SK-N-SH treated with all-trans-retinoic acid at 6 μM for 48 hours (cell line): Measurements from ENCODE around the gene MGLL.

Source experiments
- ATAC-seq: fragments of 200-7000 bp; cut with Tn5 transposase; 3 replicates; pipeline ENCODE4 v1.9.1; 2020; ENCODE audit warnings: mild to moderate bottlenecking, moderate library complexity
- ARNTL ChIP-seq: fragments of 450-650 bp; formaldehyde crosslinking; IDR thresholded peaks from 2 replicates; pipeline ENCODE4 v1.5.0; 2020; ENCODE audit warnings: low read depth, mild to moderate bottlenecking, moderate library complexity, borderline replicate concordance
- BACH2 ChIP-seq: fragments of 250-450 bp; sonication (Bioruptor Pico); IDR thresholded peaks from 2 replicates; pipeline ENCODE4 v1.9.0; 2021; ENCODE audit warnings: mild to moderate bottlenecking, borderline replicate concordance
- CREB5 ChIP-seq: fragments of 250-450 bp; sonication (Bioruptor Pico); IDR thresholded peaks from 2 replicates; pipeline ENCODE4 v1.5.1; 2020; ENCODE audit warnings: low read depth, mild to moderate bottlenecking, moderate library complexity
- CSDC2 ChIP-seq: fragments of 250-450 bp; sonication (Bioruptor Pico); IDR thresholded peaks from 2 replicates; pipeline ENCODE4 v1.5.0; 2020; ENCODE audit warnings: mild to moderate bottlenecking, moderate library complexity
- CSRNP3 ChIP-seq: fragments of 250-450 bp; sonication (Bioruptor Pico); IDR thresholded peaks from 2 replicates; pipeline ENCODE4 v1.5.1; 2021; ENCODE audit warnings: mild to moderate bottlenecking, moderate library complexity
- ESRRG ChIP-seq: fragments of 250-450 bp; sonication (Bioruptor Pico); IDR thresholded peaks from 2 replicates; pipeline ENCODE4 v1.6.1; 2021; ENCODE audit warnings: mild to moderate bottlenecking
- ISL1 ChIP-seq: fragments of 250-450 bp; sonication (Bioruptor Pico); IDR thresholded peaks from 2 replicates; pipeline ENCODE4 v2.1.2; 2022; ENCODE audit warnings: mild to moderate bottlenecking, moderate library complexity
- OSR1 ChIP-seq: fragments of 250-450 bp; sonication (Bioruptor Pico); IDR thresholded peaks from 2 replicates; pipeline ENCODE4 v1.8.0; 2022; ENCODE audit warnings: moderate library complexity, mild to moderate bottlenecking, inconsistent platforms
- POU6F1 ChIP-seq: fragments of 250-450 bp; sonication (Bioruptor Pico); IDR thresholded peaks from 2 replicates; pipeline ENCODE4 v1.8.0; 2021; ENCODE audit warnings: low read depth, mild to moderate bottlenecking, moderate library complexity, borderline replicate concordance
- RARB ChIP-seq: fragments of 250-450 bp; sonication (Bioruptor Pico); IDR thresholded peaks from 2 replicates; pipeline ENCODE4 v1.8.0; 2021; ENCODE audit warnings: mild to moderate bottlenecking, moderate library complexity
- TCF4 ChIP-seq: fragments of 250-450 bp; sonication (Bioruptor Pico); IDR thresholded peaks from 2 replicates; pipeline ENCODE4 v1.8.0; 2021; ENCODE audit warnings: mild to moderate bottlenecking, moderate library complexity, borderline replicate concordance
- TOX ChIP-seq: fragments of 250-450 bp; sonication (Bioruptor Pico); IDR thresholded peaks from 2 replicates; pipeline ENCODE4 v1.8.0; 2021; ENCODE audit warnings: mild to moderate bottlenecking, moderate library complexity, borderline replicate concordance
- TSHZ2 ChIP-seq: fragments of 250-450 bp; sonication (Bioruptor Pico); IDR thresholded peaks from 2 replicates; pipeline ENCODE4 v1.5.0; 2020; ENCODE audit warnings: mild to moderate bottlenecking, moderate library complexity
- ZC3H10 ChIP-seq: fragments of 250-450 bp; sonication (Bioruptor Pico); IDR thresholded peaks from 2 replicates; pipeline ENCODE4 v1.5.1; 2021; ENCODE audit warnings: mild to moderate bottlenecking, moderate library complexity
- ZFP3 ChIP-seq: fragments of 250-450 bp; sonication (Bioruptor Pico); IDR thresholded peaks from 2 replicates; pipeline ENCODE4 v1.5.0; 2020; ENCODE audit warnings: mild to moderate bottlenecking, moderate library complexity
- ZNF565 ChIP-seq: fragments of 450-650 bp; formaldehyde crosslinking; conservative IDR thresholded peaks from 2 replicates; pipeline ENCODE4 v1.5.0; 2020; ENCODE audit warnings: low read depth, mild to moderate bottlenecking, moderate library complexity
- ZNF70 ChIP-seq: fragments of 450-650 bp; formaldehyde crosslinking; IDR thresholded peaks from 2 replicates; pipeline ENCODE4 v1.5.0; 2020; ENCODE audit warnings: mild to moderate bottlenecking, moderate library complexity
- ZNF8 ChIP-seq: fragments of 450-650 bp; formaldehyde crosslinking; IDR thresholded peaks from 2 replicates; pipeline ENCODE4 v1.5.0; 2020; ENCODE audit warnings: mild to moderate bottlenecking, moderate library complexity
- TF ChIP-seq, protein P1 (sequence below): fragments of 250-450 bp; sonication (Bioruptor Pico); IDR thresholded peaks from 2 replicates; pipeline ENCODE4 v1.8.0; 2020; ENCODE audit warnings: mild to moderate bottlenecking, moderate library complexity, borderline replicate concordance

MGLL gene

DNA sequence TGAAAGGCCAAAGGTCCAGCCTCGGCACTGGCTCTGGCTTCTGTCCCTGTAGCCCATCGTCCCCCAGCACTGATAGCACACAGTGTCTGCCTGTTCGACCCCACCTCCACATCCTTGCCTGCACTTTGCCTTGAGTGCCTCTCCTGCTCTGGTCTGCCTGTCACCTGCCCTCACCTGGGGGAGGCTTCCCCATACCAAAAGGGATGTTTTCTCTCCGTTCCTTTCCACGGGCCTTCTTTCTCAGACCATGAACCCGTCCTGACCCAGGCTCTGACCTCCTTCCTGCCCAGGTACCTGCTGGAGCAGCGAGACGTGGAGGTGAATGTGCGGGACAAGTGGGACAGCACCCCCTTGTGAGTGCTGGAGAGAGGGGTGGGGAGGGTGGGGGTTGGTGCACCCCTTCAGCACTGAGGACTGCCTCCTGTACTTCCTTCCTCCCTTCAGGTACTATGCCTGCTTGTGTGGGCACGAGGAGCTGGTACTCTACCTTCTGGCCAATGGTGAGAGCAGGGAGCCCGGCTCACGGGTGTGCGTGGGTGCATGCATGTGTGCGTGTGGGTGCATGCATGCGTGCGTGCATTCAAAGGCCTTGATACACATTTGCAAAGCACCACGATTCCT lies 148.1 kb downstream of the MGLL start (continued):
- TF ChIP-seq, protein P1, sequence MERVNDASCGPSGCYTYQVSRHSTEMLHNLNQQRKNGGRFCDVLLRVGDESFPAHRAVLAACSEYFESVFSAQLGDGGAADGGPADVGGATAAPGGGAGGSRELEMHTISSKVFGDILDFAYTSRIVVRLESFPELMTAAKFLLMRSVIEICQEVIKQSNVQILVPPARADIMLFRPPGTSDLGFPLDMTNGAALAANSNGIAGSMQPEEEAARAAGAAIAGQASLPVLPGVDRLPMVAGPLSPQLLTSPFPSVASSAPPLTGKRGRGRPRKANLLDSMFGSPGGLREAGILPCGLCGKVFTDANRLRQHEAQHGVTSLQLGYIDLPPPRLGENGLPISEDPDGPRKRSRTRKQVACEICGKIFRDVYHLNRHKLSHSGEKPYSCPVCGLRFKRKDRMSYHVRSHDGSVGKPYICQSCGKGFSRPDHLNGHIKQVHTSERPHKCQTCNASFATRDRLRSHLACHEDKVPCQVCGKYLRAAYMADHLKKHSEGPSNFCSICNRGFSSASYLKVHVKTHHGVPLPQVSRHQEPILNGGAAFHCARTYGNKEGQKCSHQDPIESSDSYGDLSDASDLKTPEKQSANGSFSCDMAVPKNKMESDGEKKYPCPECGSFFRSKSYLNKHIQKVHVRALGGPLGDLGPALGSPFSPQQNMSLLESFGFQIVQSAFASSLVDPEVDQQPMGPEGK (CRISPR knock-in tag): no peak
- no peak for TF ChIP-seq ZNF8
- TF ChIP-seq BACH2 (CRISPR knock-in tag): no peak

GRCh38 chr3:127673191-127674100 lies 148.9 kb downstream of the MGLL start:
- TF ChIP-seq CREB5 (CRISPR knock-in tag): no peak
- no peak for TF ChIP-seq ZNF565 (CRISPR knock-in tag)
- TF ChIP-seq ARNTL (CRISPR knock-in tag): no peak
- TF ChIP-seq, all 23 proteins: peak for 0
- ATAC-seq: peak; percentile 67

DNA sequence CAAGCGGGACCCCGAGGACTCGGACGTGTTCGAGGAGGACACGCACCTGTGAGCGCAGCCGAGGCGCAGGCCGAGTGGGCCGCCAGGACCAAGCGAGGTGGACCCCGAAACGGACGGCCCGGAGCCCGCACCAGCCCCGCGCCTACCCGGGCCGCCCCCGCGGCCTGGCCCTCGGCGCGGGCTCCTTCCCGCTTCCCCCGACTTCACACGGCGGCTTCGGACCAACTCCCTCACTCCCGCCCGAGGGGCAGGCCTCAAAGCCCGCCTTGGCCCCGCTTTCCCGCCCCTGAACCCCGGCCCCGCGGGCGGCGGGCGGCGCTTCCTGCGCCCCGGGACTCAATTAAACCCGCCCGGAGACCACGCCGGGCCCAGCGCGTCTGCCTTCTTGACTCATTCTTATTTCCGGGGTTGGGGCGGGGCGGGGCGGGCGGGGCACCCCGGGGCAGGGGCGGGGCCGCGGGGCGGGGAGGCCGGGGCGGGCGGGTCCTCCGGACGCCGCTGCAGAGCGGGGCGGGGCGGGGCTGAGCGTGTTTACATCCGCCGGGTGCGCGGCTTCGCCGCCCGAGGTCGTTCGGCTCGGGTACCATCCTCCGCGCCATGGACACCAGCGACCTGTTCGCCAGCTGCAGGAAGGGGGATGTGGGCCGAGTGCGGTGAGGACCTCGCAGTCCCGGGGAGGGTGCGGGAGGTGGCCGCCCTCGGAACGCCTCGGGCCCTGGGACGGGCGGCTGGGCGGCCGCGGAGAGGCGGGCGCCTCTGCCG lies 149.7 kb downstream of the MGLL start, which contains the start of gene ABTB1:
Gene ABTB1 (plus strand): TSS at position 524 of the 762 bp plus-strand sequence. CDS start 74 bp downstream, at position 598.
- peak; percentile 86 for ATAC-seq
- TF ChIP-seq OSR1 (CRISPR knock-in tag): no peak
- no peak for TF ChIP-seq POU6F1
- TF ChIP-seq ZNF70 (CRISPR knock-in tag): no peak
- no peak for TF ChIP-seq BACH2 (CRISPR knock-in tag)
- TF ChIP-seq CSDC2 (CRISPR knock-in tag): no peak
- TF ChIP-seq ZNF565 (CRISPR knock-in tag): no peak
- no peak for TF ChIP-seq TOX (CRISPR knock-in tag)
- no peak for TF ChIP-seq TSHZ2 (CRISPR knock-in tag)
- no peak for TF ChIP-seq ARNTL (CRISPR knock-in tag)
- no peak for TF ChIP-seq CSRNP3 (CRISPR knock-in tag)
- TF ChIP-seq RARB (CRISPR knock-in tag): no peak
- TF ChIP-seq ZC3H10 (CRISPR knock-in tag): no peak
- no peak for TF ChIP-seq ESRRG (CRISPR knock-in tag)
- TF ChIP-seq ZFP3 (CRISPR knock-in tag): no peak
- TF ChIP-seq TCF4 (CRISPR knock-in tag): no peak
- no peak for TF ChIP-seq ISL1 (CRISPR knock-in tag)
